WTC11 (cell line): ENCODE measurements around the gene APBB3. TPM values are rescaled to one million over a fixed set of nuclear protein-coding genes. Genes with fewer than 3 reads are reported as not detected.

Experiments
- ATAC-seq: fragments of 200-7000 bp; cut with Tn5 transposase; 2 replicates; pipeline ENCODE4 v1.10.0; 2021; ENCODE audit warnings: mild to moderate bottlenecking, moderate library complexity
- CTCF ChIA-PET: fragments of 300-600 bp; sonication (Branson Sonifier 250); formaldehyde crosslinking; loops from one replicate; lab custom pipeline; 2021; ENCODE audit warnings: antibody characterized with exemption; lab: Charles Lee
- POLR2A ChIA-PET: fragments of 350-600 bp; sonication (Branson Sonifier 250); formaldehyde crosslinking; loops from one replicate; lab custom pipeline; 2021; ENCODE audit warnings: antibody characterized with exemption; lab: Charles Lee
- DNase-seq: peaks from one replicate; pipeline ENCODE4 v3.0.0; 2021; ENCODE audit warnings: low spot score
- H3K27ac Mint-ChIP-seq: 2 replicates; pipeline ENCODE4 v1.8.0; 2021; ENCODE audit warnings: mixed read lengths
- H3K27me3 Mint-ChIP-seq: 2 replicates; pipeline ENCODE4 v1.8.0; 2021; ENCODE audit warnings: low read depth, mild to moderate bottlenecking, moderate library complexity, mixed read lengths
- H3K36me3 Mint-ChIP-seq: 2 replicates; pipeline ENCODE4 v1.8.0; 2021; ENCODE audit warnings: mixed read lengths
- H3K4me1 Mint-ChIP-seq: 2 replicates; pipeline ENCODE4 v1.8.0; 2022; ENCODE audit warnings: mixed read lengths
- H3K4me3 Mint-ChIP-seq: 2 replicates; pipeline ENCODE4 v1.8.0; 2021; ENCODE audit warnings: mild to moderate bottlenecking, moderate library complexity, mixed read lengths
- H3K9me3 Mint-ChIP-seq: 2 replicates; pipeline ENCODE4 v1.8.0; 2021; ENCODE audit warnings: mixed read lengths
- ATF1 ChIP-seq: sonication (generic); formaldehyde crosslinking; IDR thresholded peaks from 2 replicates; pipeline ENCODE4 v1.8.1; 2023; ENCODE audit warnings: mild to moderate bottlenecking, moderate library complexity, missing genetic modification reagents
- ETV6 ChIP-seq: sonication (generic); formaldehyde crosslinking; IDR thresholded peaks from 2 replicates; pipeline ENCODE4 v1.8.1; 2022; ENCODE audit warnings: mild to moderate bottlenecking, missing genetic modification reagents
- GABPB1 ChIP-seq: sonication (generic); formaldehyde crosslinking; IDR thresholded peaks from 2 replicates; pipeline ENCODE4 v1.8.1; 2023; ENCODE audit warnings: mild to moderate bottlenecking, missing genetic modification reagents
- GRHL2 ChIP-seq: fragments of 250-450 bp; sonication (Bioruptor Pico); IDR thresholded peaks from 2 replicates; pipeline ENCODE4 v1.8.0; 2022; ENCODE audit warnings: mild to moderate bottlenecking, moderate library complexity; ENCODE audit not compliant: insufficient replicate concordance, severe bottlenecking
- GTF2I ChIP-seq: fragments of 250-450 bp; sonication (Bioruptor Pico); conservative IDR thresholded peaks from 2 replicates; pipeline ENCODE4 v1.4.0; 2021; ENCODE audit warnings: mild to moderate bottlenecking
- NFYB ChIP-seq: sonication (generic); formaldehyde crosslinking; conservative IDR thresholded peaks from 2 replicates; pipeline ENCODE4 v1.8.0; 2022; ENCODE audit warnings: low read depth, missing genetic modification reagents
- NR1H2 ChIP-seq: sonication (generic); formaldehyde crosslinking; IDR thresholded peaks from 2 replicates; pipeline ENCODE4 v1.9.0; 2021; ENCODE audit warnings: mild to moderate bottlenecking, moderate library complexity, missing genetic modification reagents
- OVOL2 ChIP-seq: fragments of 250-450 bp; sonication (Bioruptor Pico); IDR thresholded peaks from 2 replicates; pipeline ENCODE4 v1.9.0; 2021; ENCODE audit warnings: mild to moderate bottlenecking, borderline replicate concordance
- PRDM15 ChIP-seq: sonication (generic); formaldehyde crosslinking; IDR thresholded peaks from 2 replicates; pipeline ENCODE4 v1.8.0; 2022; ENCODE audit warnings: missing genetic modification reagents
- PRRX2 ChIP-seq: fragments of 250-450 bp; sonication (Bioruptor Pico); IDR thresholded peaks from 2 replicates; pipeline ENCODE4 v1.8.0; 2021; ENCODE audit warnings: mild to moderate bottlenecking
- RELA ChIP-seq: sonication (generic); formaldehyde crosslinking; IDR thresholded peaks from 2 replicates; pipeline ENCODE4 v1.8.1; 2022; ENCODE audit warnings: missing genetic modification reagents, mild to moderate bottlenecking, borderline replicate concordance
- TEAD4 ChIP-seq: sonication (generic); formaldehyde crosslinking; IDR thresholded peaks from 2 replicates; pipeline ENCODE4 v1.8.0; 2022; ENCODE audit warnings: mild to moderate bottlenecking, missing genetic modification reagents
- ZBTB21 ChIP-seq: sonication (generic); formaldehyde crosslinking; IDR thresholded peaks from 2 replicates; pipeline ENCODE4 v1.8.1; 2023; ENCODE audit warnings: mild to moderate bottlenecking, missing genetic modification reagents, borderline replicate concordance
- ZNF219 ChIP-seq: sonication (generic); formaldehyde crosslinking; IDR thresholded peaks from 2 replicates; pipeline ENCODE4 v1.8.0; 2023; ENCODE audit warnings: missing genetic modification reagents, mild to moderate bottlenecking, borderline replicate concordance
- ZNF671 ChIP-seq: fragments of 250-450 bp; sonication (Bioruptor Pico); IDR thresholded peaks from 2 replicates; pipeline ENCODE4 v1.8.0; 2021; ENCODE audit warnings: mild to moderate bottlenecking
- total RNA-seq: library from RNA; stranded (reverse); gene quantifications from 3 replicates; pipeline ENCODE4 v1.2.3, GENCODE V29; 2021
- TF ChIP-seq, protein P1 (sequence below): sonication (generic); formaldehyde crosslinking; IDR thresholded peaks from 2 replicates; pipeline ENCODE4 v1.8.1; 2022; ENCODE audit warnings: mild to moderate bottlenecking, moderate library complexity, missing genetic modification reagents
- TF ChIP-seq, protein P2 (sequence below): sonication (generic); formaldehyde crosslinking; IDR thresholded peaks from 2 replicates; pipeline ENCODE4 v1.8.1; 2023; ENCODE audit warnings: mild to moderate bottlenecking, missing genetic modification reagents
- TF ChIP-seq, protein P3 (sequence below): sonication (generic); formaldehyde crosslinking; IDR thresholded peaks from 2 replicates; pipeline ENCODE4 v1.8.1; 2022; ENCODE audit warnings: missing genetic modification reagents, borderline replicate concordance

Gene APBB3
- total RNA-seq, 1 experiment from 2014 or later: 25.9 TPM

DNA sequence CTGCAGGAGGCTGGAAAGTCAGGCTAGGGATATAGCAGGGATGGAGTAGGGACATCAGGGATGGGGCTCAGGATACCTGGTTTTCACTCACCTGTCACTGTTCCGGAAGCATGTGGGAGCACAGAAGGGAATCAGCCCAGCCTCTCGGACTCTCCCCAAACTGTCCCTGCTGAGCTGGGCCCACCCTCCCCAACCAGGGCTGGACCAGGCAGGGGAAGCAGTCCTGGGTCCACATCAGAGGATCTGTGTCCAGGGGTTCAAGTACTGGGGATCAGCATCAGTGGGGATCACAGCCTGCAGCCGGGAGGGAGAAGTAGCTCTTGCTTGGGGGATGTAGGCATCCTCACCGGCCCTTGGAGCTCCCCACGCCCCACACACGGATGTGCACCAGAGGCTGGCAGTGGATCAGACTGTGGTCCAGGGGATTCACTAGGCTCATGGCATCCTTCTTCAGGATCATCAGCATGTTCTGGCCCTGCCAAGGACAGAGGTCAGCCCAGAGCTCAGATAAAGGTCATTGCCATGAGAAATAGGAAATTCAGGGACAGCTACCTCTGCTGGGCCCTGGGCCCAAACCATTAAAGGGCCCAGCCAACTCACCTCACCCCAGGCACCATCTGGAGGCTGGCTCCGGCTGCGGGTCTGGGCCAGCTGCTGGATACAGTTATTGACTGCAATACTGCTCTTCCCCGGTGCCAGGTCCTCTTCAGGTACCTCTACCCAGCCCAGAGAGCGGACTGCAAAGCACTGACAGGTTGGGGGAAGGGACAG lies 2.5 kb downstream of the APBB3 start (continued):
- no peak for TF ChIP-seq OVOL2 (CRISPR knock-in tag)

GRCh38 chr5:140560227-140560626 lies 4.2 kb downstream of the APBB3 start:
- DNase-seq: no peak
- H3K36me3 Mint-ChIP-seq: peaks cover 4% of the 10 kb centered on the region; the same call in 1 of the 2 replicates
- peaks cover 33% of the 10 kb centered on the region for H3K4me1 Mint-ChIP-seq
- TF ChIP-seq RELA (CRISPR knock-in tag): no peak
- no peak for TF ChIP-seq ATF1 (CRISPR knock-in tag)
- TF ChIP-seq, protein P1, sequence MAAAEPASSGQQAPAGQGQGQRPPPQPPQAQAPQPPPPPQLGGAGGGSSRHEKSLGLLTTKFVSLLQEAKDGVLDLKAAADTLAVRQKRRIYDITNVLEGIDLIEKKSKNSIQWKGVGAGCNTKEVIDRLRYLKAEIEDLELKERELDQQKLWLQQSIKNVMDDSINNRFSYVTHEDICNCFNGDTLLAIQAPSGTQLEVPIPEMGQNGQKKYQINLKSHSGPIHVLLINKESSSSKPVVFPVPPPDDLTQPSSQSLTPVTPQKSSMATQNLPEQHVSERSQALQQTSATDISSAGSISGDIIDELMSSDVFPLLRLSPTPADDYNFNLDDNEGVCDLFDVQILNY (CRISPR knock-in tag): no peak
- no peak for TF ChIP-seq PRDM15
- TF ChIP-seq TEAD4 (CRISPR knock-in tag): no peak
- TF ChIP-seq ZBTB21 (CRISPR knock-in tag): no peak
- no peak for TF ChIP-seq ZNF219 (CRISPR knock-in tag)
- no peak for TF ChIP-seq ZNF671 (CRISPR knock-in tag)
- TF ChIP-seq, protein P2, sequence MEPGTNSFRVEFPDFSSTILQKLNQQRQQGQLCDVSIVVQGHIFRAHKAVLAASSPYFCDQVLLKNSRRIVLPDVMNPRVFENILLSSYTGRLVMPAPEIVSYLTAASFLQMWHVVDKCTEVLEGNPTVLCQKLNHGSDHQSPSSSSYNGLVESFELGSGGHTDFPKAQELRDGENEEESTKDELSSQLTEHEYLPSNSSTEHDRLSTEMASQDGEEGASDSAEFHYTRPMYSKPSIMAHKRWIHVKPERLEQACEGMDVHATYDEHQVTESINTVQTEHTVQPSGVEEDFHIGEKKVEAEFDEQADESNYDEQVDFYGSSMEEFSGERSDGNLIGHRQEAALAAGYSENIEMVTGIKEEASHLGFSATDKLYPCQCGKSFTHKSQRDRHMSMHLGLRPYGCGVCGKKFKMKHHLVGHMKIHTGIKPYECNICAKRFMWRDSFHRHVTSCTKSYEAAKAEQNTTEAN (CRISPR knock-in tag): no peak
- TF ChIP-seq GTF2I: no peak
- TF ChIP-seq PRRX2 (CRISPR knock-in tag): no peak
- no peak for TF ChIP-seq GABPB1 (CRISPR knock-in tag)
- TF ChIP-seq NFYB: no peak
- TF ChIP-seq ETV6: no peak
- no peak for TF ChIP-seq GRHL2 (CRISPR knock-in tag)
- TF ChIP-seq NR1H2 (CRISPR knock-in tag): no peak
- TF ChIP-seq, protein P3, sequence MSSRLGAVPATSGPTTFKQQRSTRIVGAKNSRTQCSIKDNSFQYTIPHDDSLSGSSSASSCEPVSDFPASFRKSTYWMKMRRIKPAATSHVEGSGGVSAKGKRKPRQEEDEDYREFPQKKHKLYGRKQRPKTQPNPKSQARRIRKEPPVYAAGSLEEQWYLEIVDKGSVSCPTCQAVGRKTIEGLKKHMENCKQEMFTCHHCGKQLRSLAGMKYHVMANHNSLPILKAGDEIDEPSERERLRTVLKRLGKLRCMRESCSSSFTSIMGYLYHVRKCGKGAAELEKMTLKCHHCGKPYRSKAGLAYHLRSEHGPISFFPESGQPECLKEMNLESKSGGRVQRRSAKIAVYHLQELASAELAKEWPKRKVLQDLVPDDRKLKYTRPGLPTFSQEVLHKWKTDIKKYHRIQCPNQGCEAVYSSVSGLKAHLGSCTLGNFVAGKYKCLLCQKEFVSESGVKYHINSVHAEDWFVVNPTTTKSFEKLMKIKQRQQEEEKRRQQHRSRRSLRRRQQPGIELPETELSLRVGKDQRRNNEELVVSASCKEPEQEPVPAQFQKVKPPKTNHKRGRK (CRISPR knock-in tag): no peak
- no peak for ATAC-seq
- ChIA-PET CTCF (interaction anchor here (1.2 to 2.1 kb wide), 2 partner anchors 9 to 13 kb away, joined by 3 to 6 read pairs; partner anchors contain the start of gene EIF4EBP3), POLR2A (interaction anchor here (3.8 kb wide), 1 partner anchor 13 kb away, joined by 47 read pairs; the partner anchor contains the start of gene EIF4EBP3)
- H3K27me3 Mint-ChIP-seq: peaks cover 3% of the 10 kb centered on the region; the same call in 1 of the 2 replicates
- no peak overlapping the region for H3K4me3 Mint-ChIP-seq
- H3K9me3 Mint-ChIP-seq: no peaks in the 10 kb centered on the region
- H3K27ac Mint-ChIP-seq: no peak overlapping the region
